NCI-H82 treated with DMSO at 0.1 percent for 48 hours (cell line): ENCODE measurements around the gene PCED1B.
"Not testable (repeated sequence)": the region's sequence is repeated elsewhere in the genome, so short reads cannot be mapped to it uniquely, and the experiment has no call there.

Experiments used
- DNase-seq: peaks from one replicate; lab custom pipeline; 2025; ENCODE audit not compliant: unreplicated experiment; lab: John Stamatoyannopoulos, UW

Gene PCED1B

GRCh38 chr12:47164116-47164515 is 84.7 kb downstream of the PCED1B start:
- DNase-seq, result no peak

GRCh38 chr12:47164724-47165439 is 85.5 kb downstream of the PCED1B start:
- DNase-seq, result no peak

GRCh38 chr12:47165934-47166333 is 86.5 kb downstream of the PCED1B start:
- no peak for DNase-seq

GRCh38 chr12:47166365-47166764 is 86.9 kb downstream of the PCED1B start:
- DNase-seq, result no peak

- DNase-seq, result not testable (repeated sequence)
These were observed 90.9 kb downstream of the PCED1B start for GRCh38 chr12:47170281-47170680.

- DNase-seq, result no peak
These were observed 98.6 kb downstream of the PCED1B start for GRCh38 chr12:47178014-47178413.

GRCh38 chr12:47182164-47182938 is 102.9 kb downstream of the PCED1B start:
- not testable (repeated sequence) for DNase-seq

- no peak for DNase-seq
These were observed 104.8 kb downstream of the PCED1B start for GRCh38 chr12:47184229-47184628.

- no peak for DNase-seq
These were observed 105.4 kb downstream of the PCED1B start for GRCh38 chr12:47184813-47185212.

GRCh38 chr12:47186246-47186645 is 106.8 kb downstream of the PCED1B start:
- DNase-seq, result no peak

GRCh38 chr12:47188576-47189441 is 109.4 kb downstream of the PCED1B start:
- no peak for DNase-seq

GRCh38 chr12:47189728-47190127 is 110.3 kb downstream of the PCED1B start:
- no peak for DNase-seq

GRCh38 chr12:47190271-47190750 is 110.9 kb downstream of the PCED1B start:
- no peak for DNase-seq

- DNase-seq, result no peak
These were observed 111.5 kb downstream of the PCED1B start for GRCh38 chr12:47190905-47191304.

GRCh38 chr12:47192051-47192450 is 112.6 kb downstream of the PCED1B start:
- no peak for DNase-seq

- DNase-seq, result no peak
These were observed 113.6 kb downstream of the PCED1B start for GRCh38 chr12:47193066-47193465.

GRCh38 chr12:47194501-47194900 is 115.1 kb downstream of the PCED1B start:
- DNase-seq, result no peak

GRCh38 chr12:47200446-47200845 is 121.0 kb downstream of the PCED1B start:
- no peak for DNase-seq

- DNase-seq, result not testable (repeated sequence)
These were observed 121.8 kb downstream of the PCED1B start for GRCh38 chr12:47201190-47201589.

- no peak for DNase-seq
These were observed 122.8 kb downstream of the PCED1B start for GRCh38 chr12:47202176-47202575.
